HepG2 (cell line): ENCODE measurements around the gene SEMA7A. TPM values are rescaled to one million over a fixed set of nuclear protein-coding genes. Genes with fewer than 3 reads are reported as not detected.

ENCODE experiments used
- ATAC-seq: fragments of 200-7000 bp; cut with Tn5 transposase; 3 replicates; pipeline ENCODE4 v1.9.1; 2020; ENCODE audit warnings: mild to moderate bottlenecking, moderate library complexity
- BruUV-seq: library from RNA; stranded (reverse); fragments of 400-500 nt; replicated peaks from 2 replicates; lab custom pipeline; 2021; lab: Mats Ljungman, UMichigan
- CTCF ChIA-PET: fragments of 300-600 bp; formaldehyde crosslinking; extraction: SDS; loops from one replicate; lab custom pipeline; 2021; ENCODE audit warnings: low total read pairs, inconsistent platforms, low intra/inter-chr PET ratio; lab: Yijun Ruan, JAX
- POLR2A ChIA-PET: fragments of 350-600 bp; sonication (Branson Sonifier 250); formaldehyde crosslinking; loops from one replicate; lab custom pipeline; 2020; ENCODE audit warnings: antibody characterized with exemption, inconsistent platforms; lab: Yijun Ruan, JAX
- DNase-seq: peaks from one replicate; pipeline ENCODE4 v3.0.0-alpha.2; 2015; ENCODE audit warnings: low spot score
- FAIRE-seq: peaks from 3 replicates; lab custom pipeline; 2011; peaks lifted over from hg19 to GRCh38; lab: Jason Lieb, UNC
- H2AFZ ChIP-seq: one replicate; pipeline ENCODE4 v1.6.1; 2011; ENCODE audit warnings: low read length, inconsistent platforms
- H3K27ac ChIP-seq: fragments of 300-600 bp; 3 replicates; pipeline ENCODE4 v1.8.0; 2011; ENCODE audit warnings: mixed run types, mild to moderate bottlenecking, mixed read lengths, low read length, inconsistent platforms; ENCODE audit not compliant: insufficient read depth; ENCODE audit errors: extremely low read length
- H3K27me3 ChIP-seq, 2 experiments: fragments of 200-600 bp in 1 of 2; 2 replicates in 1 of 2; 3 replicates in 1 of 2; pipeline versions ENCODE4 v1.6.0 to v1.8.0; 2011; ENCODE audit warnings: low read length in 2 of 2, mild to moderate bottlenecking in 2 of 2, moderate library complexity in 2 of 2, inconsistent platforms in 1 of 2; ENCODE audit not compliant: insufficient read depth in 2 of 2, control insufficient read depth in 1 of 2
- H3K36me3 ChIP-seq, 2 experiments: fragments of 200-600 bp in 1 of 2; replicated peaks in 1 of 2; 2 replicates in 1 of 2; 3 replicates in 1 of 2; pipeline versions ENCODE4 v1.5.1 to v1.8.0; 2011; ENCODE audit warnings: low read length in 2 of 2, inconsistent platforms in 1 of 2; ENCODE audit not compliant: insufficient read depth in 2 of 2, control insufficient read depth in 1 of 2
- H3K4me1 ChIP-seq: 2 replicates; pipeline ENCODE4 v1.5.1; 2012; ENCODE audit warnings: low read length, inconsistent platforms; ENCODE audit not compliant: insufficient read depth
- H3K4me2 ChIP-seq: 2 replicates; pipeline ENCODE4 v1.6.0; 2011; ENCODE audit warnings: low read depth, low read length, inconsistent platforms
- H3K4me3 ChIP-seq, 3 experiments: fragments of 200-600 bp in 1 of 3; sonication (generic), shearing (Covaris generic) in 1 of 3; replicated peaks in 1 of 3; 2 replicates each; pipeline ENCODE4 v1.5.1; 2011 to 2016; ENCODE audit warnings: low read length in 3 of 3, inconsistent platforms in 2 of 3, low read depth in 2 of 3, mild to moderate bottlenecking in 2 of 3, control low read depth in 1 of 3, mixed read lengths in 1 of 3; ENCODE audit not compliant: insufficient read depth in 1 of 3
- H3K79me2 ChIP-seq: one replicate; pipeline ENCODE4 v1.6.1; 2011; ENCODE audit warnings: low read length, inconsistent platforms; ENCODE audit not compliant: insufficient read depth
- H3K9ac ChIP-seq: 2 replicates; pipeline ENCODE4 v1.6.0; 2011; ENCODE audit warnings: mild to moderate bottlenecking, low read depth, low read length, inconsistent platforms; ENCODE audit not compliant: insufficient read depth
- H3K9me3 ChIP-seq: 2 replicates; pipeline ENCODE4 v1.5.1; 2012; ENCODE audit warnings: mild to moderate bottlenecking, low read length
- H4K20me1 ChIP-seq: 2 replicates; pipeline ENCODE4 v1.6.0; 2011; ENCODE audit warnings: inconsistent platforms, mild to moderate bottlenecking, low read length, moderate library complexity; ENCODE audit not compliant: insufficient read depth
- MATR3 ChIP-seq: sonication (generic); formaldehyde crosslinking; IDR thresholded peaks from 2 replicates; pipeline ENCODE4 v1.4.0; 2020; ENCODE audit warnings: missing genetic modification reagents
- NFYC ChIP-seq: IDR thresholded peaks from 2 replicates; pipeline ENCODE4 v1.6.1; 2016; ENCODE audit warnings: missing genetic modification reagents, missing compliant biosample characterization
- RARG ChIP-seq: sonication (generic); formaldehyde crosslinking; IDR thresholded peaks from 2 replicates; pipeline ENCODE4 v1.4.0; 2020; ENCODE audit warnings: low read depth, mild to moderate bottlenecking, missing genetic modification reagents
- ZNF550 ChIP-seq: sonication (generic); formaldehyde crosslinking; IDR thresholded peaks from 2 replicates; pipeline ENCODE4 v1.4.0; 2020; ENCODE audit warnings: mild to moderate bottlenecking, missing genetic modification reagents, borderline replicate concordance
- WGBS: methylation state at CpG from one replicate; pipeline ENCODE4 v1.1.6; 2017; ENCODE audit warnings: low lambda C conversion rate; 5-methylcytosine and 5-hydroxymethylcytosine counted together
- in situ Hi-C: cut with HindIII; loops from 2 replicates; pipeline ENCODE4 v1.10.0; 2017; ENCODE audit warnings: low pct_unique_long_range_greater_than_20kb; ENCODE audit not compliant: extremely low pct_ligation_motif_present
- intact Hi-C: fragments of 100-400 bp; cut with micrococcal nuclease; formaldehyde crosslinking; loops from one replicate; pipeline ENCODE4 v1.10.0; 2022; ENCODE audit not compliant: unreplicated experiment
- polyA plus RNA-seq, 8 experiments: library from polyadenylated mRNA; depleted of rRNA in 3 of 8; stranded (reverse) in 7 of 8; unstranded in 1 of 8; fragments of >200 nt; fragmentation: Illumina TruSeq in 4 of 8; extraction: Trizol in 4 of 8; gene quantifications; 2 replicates each; pipeline versions ENCODE4 v1.2.1 to v1.2.3, GENCODE V29; 2011 to 2016; ENCODE audit warnings: low read depth in 4 of 8, missing spikeins in 1 of 8, mixed read lengths in 1 of 8; ENCODE audit not compliant: insufficient read depth in 1 of 8
- total RNA-seq, 5 experiments: library from RNA; depleted of rRNA; stranded (reverse); fragments of >200 nt; fragmentation: Illumina TruSeq; extraction: Trizol; gene quantifications; 2 replicates each; pipeline ENCODE4 v1.2.3, GENCODE V29; 2016; ENCODE audit warnings: low read depth in 1 of 5
- TF ChIP-seq, protein P1 (sequence below): IDR thresholded peaks from 2 replicates; pipeline ENCODE4 v1.6.1; 2016; ENCODE audit warnings: missing compliant biosample characterization, missing genetic modification reagents, borderline replicate concordance
- TF ChIP-seq, protein P2 (sequence below): sonication (generic); formaldehyde crosslinking; IDR thresholded peaks from 2 replicates; pipeline ENCODE4 v1.5.0; 2020; ENCODE audit warnings: missing genetic modification reagents

SEMA7A gene
- total and polyA plus RNA-seq, 2 of the 13 experiments (the other 11 are each of a cell fraction or from before 2014, with no cell fraction given), result 9.0 to 15.8 TPM

DNA sequence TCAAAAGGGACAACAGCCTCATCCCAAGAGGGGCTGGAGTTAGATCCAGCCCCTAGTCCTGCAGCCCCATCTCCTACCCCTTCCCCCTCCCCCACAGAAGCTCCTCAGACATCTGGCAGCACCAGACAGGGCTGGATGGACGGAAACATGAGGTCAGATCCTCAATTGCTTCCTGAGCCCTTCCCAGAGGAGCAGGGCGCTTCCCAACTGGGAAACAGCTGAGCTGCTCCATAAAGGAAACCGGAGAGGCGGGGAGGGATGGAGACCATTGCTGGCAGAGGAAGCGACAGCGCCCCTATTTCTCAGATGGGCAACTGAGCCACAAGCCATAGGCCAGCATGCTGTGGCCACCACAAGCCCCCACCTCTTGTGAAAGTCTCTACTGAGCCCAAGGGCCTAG is 48.0 kb downstream of the SEMA7A start:
- CTCF ChIA-PET, result no interaction called here
- Histone ChIP-seq H4K20me1 (no peaks in the 10 kb centered on the region), H2AFZ (no peak overlapping the region), H3K4me3 (0 out of 6 replicates have a peak overlapping the region, but pooled peaks of 1 of the 3 experiments have one; percentile 23), H3K36me3 (no peaks in the 10 kb centered on the region), H3K27me3 (peaks cover 3 to 18% of the 10 kb centered on the region in 2 experiments; a peak in 3 of 5 replicates), H3K79me2 (no peaks in the 10 kb centered on the region), H3K4me1 (peaks cover 95% of the 10 kb centered on the region), H3K9me3 (no peaks in the 10 kb centered on the region), H3K4me2 (peak overlapping the region; percentile 59; the same call in 1 of the 2 replicates), H3K9ac (no peak overlapping the region), H3K27ac (no peak overlapping the region)
- in situ Hi-C loops, result loop anchor here (5.0 kb wide), 1 partner anchor 47 kb away; the partner anchor contains the start of gene SEMA7A
- POLR2A ChIA-PET, result interaction anchor here (0.6 to 8.8 kb wide), 8 partner anchors 11 to 391 kb away, joined by 4 to 124 read pairs (median 6); partner anchors contain the start of genes PML, SEMA7A and UBL7
- WGBS, result 83% methylated on average over 5 of the region's 6 CpGs
- no peak for ATAC-seq
- intact Hi-C loops, result loop anchor here (2.0 kb wide), 1 partner anchor 75 kb away; the partner anchor contains the start of gene UBL7
- no peak for TF ChIP-seq MATR3 (CRISPR knock-in tag)
- no peak for TF ChIP-seq ZNF550 (CRISPR knock-in tag)
- TF ChIP-seq NFYC (CRISPR knock-in tag), result no peak
- TF ChIP-seq RARG (CRISPR knock-in tag), result no peak
- TF ChIP-seq, protein P1, sequence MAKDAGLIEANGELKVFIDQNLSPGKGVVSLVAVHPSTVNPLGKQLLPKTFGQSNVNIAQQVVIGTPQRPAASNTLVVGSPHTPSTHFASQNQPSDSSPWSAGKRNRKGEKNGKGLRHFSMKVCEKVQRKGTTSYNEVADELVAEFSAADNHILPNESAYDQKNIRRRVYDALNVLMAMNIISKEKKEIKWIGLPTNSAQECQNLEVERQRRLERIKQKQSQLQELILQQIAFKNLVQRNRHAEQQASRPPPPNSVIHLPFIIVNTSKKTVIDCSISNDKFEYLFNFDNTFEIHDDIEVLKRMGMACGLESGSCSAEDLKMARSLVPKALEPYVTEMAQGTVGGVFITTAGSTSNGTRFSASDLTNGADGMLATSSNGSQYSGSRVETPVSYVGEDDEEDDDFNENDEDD (CRISPR knock-in tag), result no peak
- TF ChIP-seq, protein P2, sequence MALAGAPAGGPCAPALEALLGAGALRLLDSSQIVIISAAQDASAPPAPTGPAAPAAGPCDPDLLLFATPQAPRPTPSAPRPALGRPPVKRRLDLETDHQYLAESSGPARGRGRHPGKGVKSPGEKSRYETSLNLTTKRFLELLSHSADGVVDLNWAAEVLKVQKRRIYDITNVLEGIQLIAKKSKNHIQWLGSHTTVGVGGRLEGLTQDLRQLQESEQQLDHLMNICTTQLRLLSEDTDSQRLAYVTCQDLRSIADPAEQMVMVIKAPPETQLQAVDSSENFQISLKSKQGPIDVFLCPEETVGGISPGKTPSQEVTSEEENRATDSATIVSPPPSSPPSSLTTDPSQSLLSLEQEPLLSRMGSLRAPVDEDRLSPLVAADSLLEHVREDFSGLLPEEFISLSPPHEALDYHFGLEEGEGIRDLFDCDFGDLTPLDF (CRISPR knock-in tag), result no peak
- BruUV-seq, result no TSS peak
- no peak for FAIRE-seq
- no peak for DNase-seq
